GM12878 (cell line): ENCODE measurements around the gene OLR1. TPM values are rescaled to one million over a fixed set of nuclear protein-coding genes. Genes with fewer than 3 reads are reported as not detected.

Experiments
- CUX1 ChIP-seq: IDR thresholded peaks from 2 replicates; pipeline ENCODE4 v1.6.1; 2012; ENCODE audit warnings: improper control_type of control experiment, low read depth, low read length; ENCODE audit not compliant: insufficient replicate concordance
- MXI1 ChIP-seq: fragments of 150-350 bp; IDR thresholded peaks from 2 replicates; pipeline ENCODE4 v1.6.1; 2011; ENCODE audit warnings: low read depth, mild to moderate bottlenecking, inconsistent platforms, low read length, improper control_type of control experiment
- ZNF217 ChIP-seq: fragments of 450-650 bp; IDR thresholded peaks from 2 replicates; pipeline ENCODE4 v1.6.1; 2017; ENCODE audit warnings: antibody characterized with exemption, mild to moderate bottlenecking
- ZNF592 ChIP-seq: fragments of 450-650 bp; IDR thresholded peaks from 2 replicates; pipeline ENCODE4 v1.6.1; 2017; ENCODE audit warnings: mild to moderate bottlenecking, moderate library complexity
- polyA plus RNA-seq, 11 experiments: library from polyadenylated mRNA; depleted of rRNA in 4 of 11; unstranded in 6 of 11; stranded (reverse) in 5 of 11; fragments of >200 nt; fragmentation: Nextera tagmentation in 4 of 11; fragmentation: Illumina TruSeq in 1 of 11; extraction: Ambion mirVana in 4 of 11; extraction: Trizol in 1 of 11; gene quantifications; 1 replicate in 1 of 11; 2 replicates in 10 of 11; pipeline versions ENCODE4 v1.2.1 to v1.2.3, GENCODE V29; 2011 to 2016; ENCODE audit warnings: inconsistent platforms in 2 of 11, missing spikeins in 2 of 11, low read depth in 1 of 11
- total RNA-seq, 4 experiments: library from RNA; depleted of rRNA in 3 of 4; stranded (reverse); fragments of >200 nt in 3 of 4; fragmentation: Illumina TruSeq in 1 of 4; extraction: Trizol in 1 of 4; gene quantifications; 2 replicates each; pipeline versions ENCODE4 v1.2.1 to v1.2.3, GENCODE V29; 2013 to 2021

The OLR1 gene
- total and polyA plus RNA-seq, 10 of the 15 experiments (the other 5 are each of a cell fraction or from before 2014, with no cell fraction given) = 0.08 TPM; not detected in 9

- TF ChIP-seq CUX1 (no peak), ZNF217 (no peak), MXI1 (no peak), ZNF592 (no peak)
These were observed 6.9 kb upstream of the OLR1 start, which contains the start of gene TMEM52B (continued) for GRCh38 chr12:10178821-10179220.
